SK-N-SH (cell line): ENCODE results near the gene ZBTB5. TPM values are rescaled to one million over a fixed set of nuclear protein-coding genes. Genes with fewer than 3 reads are reported as not detected.

Source experiments
- CTCF ChIA-PET: fragments of 300-600, 350-600 bp; formaldehyde crosslinking; extraction: SDS; loops from one replicate; lab custom pipeline; 2021; lab: Yijun Ruan, JAX
- POLR2A ChIA-PET: fragments of 350-600 bp; sonication (Branson Sonifier 250); formaldehyde crosslinking; extraction: SDS; loops from one replicate; lab custom pipeline; 2020; ENCODE audit warnings: antibody characterized with exemption, inconsistent platforms; lab: Yijun Ruan, JAX
- DNase-seq: peaks from one replicate; pipeline ENCODE4 v3.0.0; 2012
- H2AFZ ChIP-seq: fragments of 200-600 bp; sonication (generic); 2 replicates; pipeline ENCODE4 v1.8.1; 2016; ENCODE audit warnings: antibody characterized with exemption, mild to moderate bottlenecking, low read depth
- H3F3A ChIP-seq: fragments of 200-600 bp; sonication (generic); replicated peaks from 2 replicates; pipeline ENCODE3; 2016; ENCODE audit warnings: antibody characterized with exemption, mild to moderate bottlenecking; ENCODE audit not compliant: insufficient read depth
- H3K27ac ChIP-seq, 2 experiments: fragments of 200-500 bp in 1 of 2; fragments of 200-600 bp in 1 of 2; sonication (Bioruptor generic) in 1 of 2; sonication (generic), shearing (Covaris generic) in 1 of 2; 2 replicates each; pipeline versions ENCODE4 v1.5.1 to v1.6.1; 2014 to 2016; ENCODE audit warnings: low read depth in 2 of 2, inconsistent platforms in 1 of 2, low read length in 1 of 2, mild to moderate bottlenecking in 1 of 2, mixed read lengths in 1 of 2
- H3K27me3 ChIP-seq: fragments of 200-600 bp; sonication (generic), shearing (Covaris generic); 2 replicates; pipeline ENCODE4 v1.6.1; 2016; ENCODE audit warnings: mixed run types; ENCODE audit not compliant: insufficient read depth
- H3K36me3 ChIP-seq, 2 experiments: fragments of 200-500 bp in 1 of 2; fragments of 200-600 bp in 1 of 2; sonication (Bioruptor generic) in 1 of 2; sonication (generic) in 1 of 2; replicated peaks in 1 of 2; 2 replicates each; pipeline versions ENCODE3 to v1.5.1; 2014 to 2016; ENCODE audit warnings: low read length in 1 of 2, mild to moderate bottlenecking in 1 of 2; ENCODE audit not compliant: insufficient read depth in 2 of 2, control insufficient read depth in 1 of 2
- H3K4me1 ChIP-seq, 2 experiments: fragments of 200-500 bp in 1 of 2; fragments of 200-600 bp in 1 of 2; sonication (Bioruptor generic) in 1 of 2; sonication (generic), shearing (Covaris generic) in 1 of 2; 2 replicates each; pipeline versions ENCODE4 v1.5.1 to v1.6.1; 2014 to 2016; ENCODE audit warnings: low read depth in 1 of 2, low read length in 1 of 2, mixed run types in 1 of 2; ENCODE audit not compliant: insufficient read depth in 2 of 2, control insufficient read depth in 1 of 2
- H3K4me2 ChIP-seq: fragments of 200-600 bp; sonication (generic), shearing (Covaris generic); 2 replicates; pipeline ENCODE4 v1.6.1; 2017; ENCODE audit warnings: mixed run types
- H3K4me3 ChIP-seq, 2 experiments: fragments of 200-500 bp in 1 of 2; fragments of 200-600 bp in 1 of 2; sonication (Bioruptor generic) in 1 of 2; sonication (generic), shearing (Covaris generic) in 1 of 2; 2 replicates each; pipeline versions ENCODE4 v1.5.1 to v1.8.1; 2014 to 2016; ENCODE audit warnings: low read depth in 2 of 2, inconsistent platforms in 1 of 2, low read length in 1 of 2, mild to moderate bottlenecking in 1 of 2, mixed read lengths in 1 of 2, moderate library complexity in 1 of 2
- H3K79me2 ChIP-seq: fragments of 200-600 bp; sonication (generic); 2 replicates; pipeline ENCODE4 v1.8.1; 2017; ENCODE audit warnings: mild to moderate bottlenecking; ENCODE audit not compliant: insufficient read depth
- H3K9ac ChIP-seq: fragments of 200-600 bp; sonication (generic); 2 replicates; pipeline ENCODE4 v1.6.1; 2017; ENCODE audit warnings: mixed run types
- H3K9me2 ChIP-seq: fragments of 200-600 bp; sonication (generic); 2 replicates; pipeline ENCODE4 v1.6.1; 2017; ENCODE audit warnings: mixed run types
- H3K9me3 ChIP-seq: fragments of 200-600 bp; sonication (generic); 2 replicates; pipeline ENCODE4 v1.6.1; 2017; ENCODE audit warnings: mixed run types, mild to moderate bottlenecking, moderate library complexity
- H4K20me1 ChIP-seq: fragments of 200-600 bp; sonication (generic); 2 replicates; pipeline ENCODE4 v1.6.1; 2017; ENCODE audit warnings: mild to moderate bottlenecking, mixed run types; ENCODE audit not compliant: insufficient read depth
- CTCF ChIP-seq: fragments of 200-600 bp; sonication (generic); IDR thresholded peaks from 2 replicates; pipeline ENCODE4 v1.6.1; 2017; ENCODE audit warnings: antibody characterized with exemption, mild to moderate bottlenecking, moderate library complexity
- EP300 ChIP-seq, 2 experiments: IDR thresholded peaks; 2 replicates each; pipeline versions ENCODE4 v1.4.0 to v1.6.1; 2012; ENCODE audit warnings: borderline replicate concordance in 1 of 2, low read depth in 1 of 2, low read length in 1 of 2
- EZH2phosphoT487 ChIP-seq: fragments of 200-600 bp; sonication (generic); IDR thresholded peaks from 2 replicates; pipeline ENCODE4 v1.6.1; 2017; ENCODE audit warnings: low read depth, mixed run types, mild to moderate bottlenecking, antibody characterized with exemption, moderate library complexity, borderline replicate concordance
- FOXJ3 ChIP-seq: sonication (generic); formaldehyde crosslinking; IDR thresholded peaks from 2 replicates; pipeline ENCODE4 v1.5.1; 2020; ENCODE audit warnings: mild to moderate bottlenecking, missing genetic modification reagents
- GABPA ChIP-seq: IDR thresholded peaks from 2 replicates; pipeline ENCODE4 v1.4.0; 2012; ENCODE audit warnings: low read depth, mild to moderate bottlenecking
- GATA2 ChIP-seq: sonication (generic); formaldehyde crosslinking; IDR thresholded peaks from 2 replicates; pipeline ENCODE4 v1.5.0; 2020; ENCODE audit warnings: mild to moderate bottlenecking, missing genetic modification reagents
- IRF3 ChIP-seq: fragments of 150-350 bp; IDR thresholded peaks from 2 replicates; pipeline ENCODE4 v1.6.1; 2016; ENCODE audit warnings: mild to moderate bottlenecking, low read depth, low read length
- JUND ChIP-seq: IDR thresholded peaks from 2 replicates; pipeline ENCODE4 v1.4.0; 2012
- NFIC ChIP-seq: IDR thresholded peaks from 2 replicates; pipeline ENCODE4 v1.4.0; 2012; ENCODE audit warnings: borderline replicate concordance
- RAD21 ChIP-seq: IDR thresholded peaks from 2 replicates; pipeline ENCODE4 v1.6.1; 2012; ENCODE audit warnings: mild to moderate bottlenecking, low read length
- RXRA ChIP-seq: IDR thresholded peaks from 2 replicates; pipeline ENCODE4 v1.4.0; 2012; ENCODE audit warnings: low read depth, mild to moderate bottlenecking, borderline replicate concordance
- TAF1 ChIP-seq: IDR thresholded peaks from 2 replicates; pipeline ENCODE4 v1.6.1; 2012; ENCODE audit warnings: low read depth, mild to moderate bottlenecking, low read length, moderate library complexity, borderline replicate concordance
- USF2 ChIP-seq: fragments of 150-350 bp; IDR thresholded peaks from 2 replicates; pipeline ENCODE4 v1.6.1; 2017; ENCODE audit warnings: antibody characterized with exemption, low read length, low read depth, borderline replicate concordance
- WGBS: methylation state at CpG from one replicate; pipeline ENCODE4 v1.1.6; 2017; ENCODE audit warnings: low lambda C conversion rate; 5-methylcytosine and 5-hydroxymethylcytosine counted together
- polyA plus RNA-seq, 3 experiments: library from polyadenylated mRNA; depleted of rRNA; stranded (reverse); fragments of >200 nt; gene quantifications; 2 replicates each; pipeline ENCODE4 v1.2.3, GENCODE V29; 2012

Gene ZBTB5
- polyA plus RNA-seq, 1 of the 3 experiments (the other 2 are of a cell fraction) = 6.3 TPM

- no peak for TF ChIP-seq CTCF
- no peak for TF ChIP-seq JUND
- TF ChIP-seq USF2 = no peak
Measured at GRCh38 chr9:37504605-37505004, 39.4 kb upstream of the ZBTB5 start (continued).

GRCh38 chr9:37503736-37504135 is 38.5 kb upstream of the ZBTB5 start:
- ChIA-PET POLR2A (interaction anchor here (1.0 kb wide), 1 partner anchor 73 kb away, joined by 4 read pairs; the partner anchor contains the start of gene FBXO10), CTCF (interaction anchor here (1.2 kb wide), 1 partner anchor 91 kb away, joined by 3 read pairs; no protein-coding TSS in a partner anchor)
- H3K4me1 ChIP-seq = no peaks in the 10 kb centered on the region
- no peaks in the 10 kb centered on the region for H4K20me1 ChIP-seq
- no peaks in the 10 kb centered on the region for H3K79me2 ChIP-seq
- H3K36me3 ChIP-seq = peaks cover 21 to 62% of the 10 kb centered on the region in 2 experiments
- H3K9me2 ChIP-seq = no peaks in the 10 kb centered on the region
- TF ChIP-seq FOXJ3 (CRISPR knock-in tag) (no peak), TAF1 (no peak), GABPA (no peak), RAD21 (no peak), EZH2phosphoT487 (no peak), GATA2 (no peak), RXRA (no peak), IRF3 (no peak), EP300 (IDR thresholded peaks at IDR 0.05; ENCODE audit: borderline replicate concordance in 1 of 2, low read depth in 1 of 2, low read length in 1 of 2) (no peak), NFIC (no peak)
- no peaks in the 10 kb centered on the region for H3K9me3 ChIP-seq
- no peak overlapping the region for H3K27ac ChIP-seq
- H3K4me3 ChIP-seq = no peak overlapping the region
- no peak overlapping the region for H3K4me2 ChIP-seq
- H3K27me3 ChIP-seq = no peaks in the 10 kb centered on the region
- 96% methylated on average over 3 of the region's 3 CpGs for WGBS
- no peak overlapping the region for H2AFZ ChIP-seq
- DNase-seq = no peak
- no peaks in the 10 kb centered on the region for H3F3A ChIP-seq
- no peak overlapping the region for H3K9ac ChIP-seq
